NCI-H2107 (cell line): ENCODE data around the gene NTF3.

Experiments
- DNase-seq: peaks from one replicate; lab custom pipeline; 2025; lab: John Stamatoyannopoulos, UW

Gene NTF3

DNA sequence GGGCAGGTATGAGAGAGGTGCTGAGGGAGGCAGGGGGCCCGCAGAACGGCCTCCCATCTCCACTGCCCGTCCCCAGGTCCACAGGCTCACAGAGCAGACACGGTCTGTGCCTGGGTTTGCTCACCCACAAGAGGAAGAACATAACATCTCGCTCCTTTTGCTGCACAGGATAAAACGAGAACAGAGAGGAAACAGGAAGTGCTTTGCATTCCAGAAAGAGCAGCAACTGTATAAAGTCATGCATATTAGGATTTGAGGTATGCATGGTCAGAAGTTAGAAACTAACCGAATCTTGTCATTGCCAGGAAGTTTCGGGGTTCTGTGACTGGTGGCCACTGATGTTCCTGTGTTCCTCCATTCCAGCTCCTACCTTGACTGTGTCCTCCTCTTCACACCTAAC lies 25.0 kb downstream of the NTF3 start:
- DNase-seq, result no peak

DNA sequence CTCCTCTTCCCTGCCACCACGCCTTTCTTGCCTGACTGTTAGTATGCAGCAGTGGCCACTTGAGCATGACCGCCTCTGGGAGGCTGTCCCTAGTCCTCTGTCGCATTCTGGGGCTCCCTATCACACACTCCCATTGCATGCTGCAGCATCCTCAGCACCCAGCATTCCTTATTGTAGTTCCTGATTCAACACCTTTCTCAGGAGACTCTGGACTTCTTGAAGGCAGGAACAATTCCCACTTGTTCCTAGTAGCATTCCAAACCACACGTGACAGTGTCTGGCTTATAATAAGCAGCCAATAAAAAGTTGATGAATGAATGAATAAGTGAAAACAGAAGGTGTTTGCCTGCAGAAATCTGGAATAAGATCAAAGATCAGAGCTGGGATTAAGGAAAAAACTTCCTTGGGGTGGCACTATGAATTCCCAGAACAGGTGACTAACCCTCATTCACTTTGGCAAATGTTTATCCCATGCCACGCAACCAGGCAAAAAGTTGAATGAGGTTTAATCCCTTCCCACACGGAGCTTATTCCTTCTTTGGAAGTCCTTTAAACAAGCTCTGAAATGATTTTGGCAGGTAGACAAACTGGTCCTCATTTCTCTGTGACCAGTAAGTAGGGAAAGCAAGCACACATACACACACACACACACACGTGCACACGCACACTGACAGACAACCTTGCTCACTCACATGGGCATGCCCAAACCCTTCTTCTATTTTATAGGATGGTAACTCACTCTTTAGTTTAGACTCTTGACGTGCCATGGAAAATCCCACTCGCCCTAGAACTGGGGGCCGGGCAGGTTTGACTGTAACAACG lies 26.5 kb downstream of the NTF3 start:
- no peak for DNase-seq

DNA sequence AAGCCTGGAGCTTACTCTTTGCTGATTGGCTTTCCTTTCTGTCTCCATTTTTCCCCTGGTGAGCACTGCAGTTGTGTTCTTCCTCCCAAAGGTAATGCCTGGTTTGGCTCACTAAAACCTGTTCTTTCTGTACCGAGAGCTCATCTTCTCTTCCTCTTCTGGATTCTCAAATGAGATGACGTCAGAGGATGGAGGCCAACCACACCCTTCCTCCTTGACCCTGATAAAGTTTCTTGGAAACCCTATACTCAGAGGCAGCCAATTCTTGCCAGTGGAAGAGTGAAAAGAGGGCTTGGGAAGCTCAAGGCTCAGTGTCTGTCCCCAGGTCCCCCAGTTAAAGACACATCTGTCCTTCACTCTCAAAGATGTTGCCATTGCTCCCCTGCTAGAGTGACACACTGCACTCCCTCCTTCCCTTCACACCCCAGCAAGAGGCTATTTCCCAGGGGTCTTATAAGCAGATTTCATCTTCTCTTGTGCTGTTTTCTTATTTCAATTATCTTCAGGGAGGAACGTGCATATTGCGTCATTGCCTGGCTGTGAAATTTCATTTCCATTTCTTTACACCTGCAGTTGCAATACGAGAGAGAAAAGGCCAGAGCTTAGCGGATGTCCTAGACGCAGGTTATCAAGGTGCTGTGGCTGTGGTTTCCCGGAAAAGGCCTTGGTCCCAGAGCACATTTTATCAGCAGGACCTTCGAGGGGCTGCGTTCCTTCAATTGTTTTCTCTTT lies 27.3 kb downstream of the NTF3 start:
- no peak for DNase-seq

DNA sequence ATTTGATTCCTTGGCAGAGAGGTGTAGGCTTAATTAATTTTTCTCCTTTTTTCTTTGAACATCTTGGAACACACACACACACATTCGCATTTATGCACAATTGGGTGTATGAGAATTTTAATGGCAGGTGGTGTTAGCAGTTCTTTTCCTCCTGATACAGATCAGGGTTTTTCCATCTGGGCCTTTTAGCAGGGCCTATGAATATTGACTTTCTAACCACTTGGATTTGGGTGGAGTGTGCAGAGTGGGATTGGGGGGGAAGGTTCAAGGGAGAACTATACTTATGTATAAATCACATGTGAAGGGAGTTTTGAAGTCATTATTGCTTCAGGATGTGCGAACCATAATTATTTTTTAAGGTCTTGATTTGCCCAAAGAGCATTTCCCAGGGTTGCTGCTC lies 28.9 kb downstream of the NTF3 start:
- no peak for DNase-seq

DNA sequence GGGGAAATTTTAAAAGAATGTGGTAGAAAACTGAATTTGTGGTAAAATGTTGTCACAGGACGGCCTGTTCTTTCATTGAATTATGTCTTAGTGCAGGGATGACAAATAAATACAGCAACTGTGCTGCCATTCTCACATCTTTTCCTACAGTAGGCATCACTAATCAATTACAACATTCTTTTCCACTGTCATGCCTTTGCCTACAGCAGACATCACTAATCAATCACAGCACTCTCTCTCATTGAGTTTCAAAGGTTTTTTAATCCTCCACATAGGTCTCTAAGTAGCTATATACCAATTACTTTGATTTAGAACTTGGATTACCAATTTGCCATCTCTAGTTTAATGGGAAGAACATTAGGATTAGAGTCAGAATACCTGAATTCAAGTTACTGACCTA lies 30.1 kb downstream of the NTF3 start:
- no peak for DNase-seq

DNA sequence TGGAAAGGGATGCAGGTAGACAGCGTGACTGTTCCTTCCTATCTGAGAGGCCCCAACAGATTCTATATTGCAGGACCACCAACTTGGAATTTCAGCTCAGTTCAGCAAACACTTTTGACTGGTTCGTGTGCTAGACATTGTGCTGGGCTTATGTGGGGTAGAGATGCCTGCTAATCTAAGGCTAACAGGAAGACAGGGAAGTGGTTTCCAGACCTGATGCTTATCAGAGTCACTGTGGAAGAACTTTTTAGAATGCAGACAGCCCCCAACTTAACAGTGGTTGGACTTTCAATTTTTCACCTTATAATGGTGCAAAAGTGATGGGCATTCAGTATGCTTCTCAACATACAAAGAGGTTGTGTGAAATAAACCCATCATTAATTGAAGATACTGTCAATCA lies 32.2 kb downstream of the NTF3 start:
- DNase-seq, result no peak

DNA sequence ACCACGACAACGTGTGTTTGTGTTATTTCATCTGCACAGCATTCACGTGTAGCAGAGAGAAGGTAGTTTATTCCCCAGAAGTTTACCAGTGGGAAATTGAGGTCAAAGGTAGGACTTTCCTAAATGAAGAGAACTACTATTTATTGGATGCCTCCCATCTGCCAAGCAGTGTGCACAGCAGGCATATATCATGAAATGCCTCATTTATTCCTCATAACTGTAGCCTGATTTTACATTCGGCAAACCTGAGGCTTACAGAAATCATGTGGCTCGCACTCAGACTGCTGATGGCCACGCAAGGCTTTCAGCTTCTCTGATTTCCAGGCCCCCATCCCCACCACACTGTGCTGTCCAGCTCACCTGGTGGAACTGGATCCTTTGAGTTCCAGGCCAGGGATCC lies 33.5 kb downstream of the NTF3 start:
- DNase-seq, result no peak

DNA sequence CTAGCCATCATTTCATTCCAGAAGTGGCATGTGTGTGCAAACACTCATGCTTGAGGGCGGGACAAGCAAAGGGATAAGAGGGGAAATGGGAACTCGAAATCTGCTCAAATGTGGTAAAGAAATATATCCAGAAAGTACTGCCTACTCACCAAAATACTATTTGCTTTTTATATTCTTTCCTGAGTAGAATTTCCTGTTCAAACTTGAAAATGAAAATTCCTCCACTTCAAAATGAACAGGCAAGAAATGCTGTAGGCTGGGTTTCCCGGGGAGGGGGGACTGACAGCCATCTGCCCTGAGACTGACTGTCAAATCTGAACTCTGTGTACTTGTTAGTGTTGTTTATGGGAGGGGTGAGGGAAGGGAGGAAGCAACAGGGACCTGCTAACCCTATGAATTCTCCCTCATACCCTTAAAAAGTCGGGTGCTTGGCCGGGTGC lies 34.6 kb downstream of the NTF3 start:
- DNase-seq, result no peak

DNA sequence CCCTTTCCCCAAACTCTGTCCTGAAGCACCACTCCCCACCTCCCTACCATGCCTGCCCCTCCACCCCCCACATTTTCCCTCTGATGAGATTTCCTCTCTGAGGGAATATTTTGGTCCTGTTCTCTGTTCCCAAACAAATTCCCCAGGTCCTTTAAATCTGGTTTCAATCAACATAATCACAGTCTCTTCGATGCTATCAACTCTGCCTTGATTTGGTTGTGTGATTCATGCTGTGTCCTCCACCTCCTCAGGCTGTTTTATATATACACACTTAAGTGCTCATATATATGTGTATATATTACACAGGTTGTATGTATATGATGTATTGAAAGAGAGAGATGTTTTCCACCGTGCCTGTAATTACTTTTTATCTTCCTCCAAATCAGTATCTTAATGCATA lies 36.0 kb downstream of the NTF3 start:
- no peak for DNase-seq

DNA sequence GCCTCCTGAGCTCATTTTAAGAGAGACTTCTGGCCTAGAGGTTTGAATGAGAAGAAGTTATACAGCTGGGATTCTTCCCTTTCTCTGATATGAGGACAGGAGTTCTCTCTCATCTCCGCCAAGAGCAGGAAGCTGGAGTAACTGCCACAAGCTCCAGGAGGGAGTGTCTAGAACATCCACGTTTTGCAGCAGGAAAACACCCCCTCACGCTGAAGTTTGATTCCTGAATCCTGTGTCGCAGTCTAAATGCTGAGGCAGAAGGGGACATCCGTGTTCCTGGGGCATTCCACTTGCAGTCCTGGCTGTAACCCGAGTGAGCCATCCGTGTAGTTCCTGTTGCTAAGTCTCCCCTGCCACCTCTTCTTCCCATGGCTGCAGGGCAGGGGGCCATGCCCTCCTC lies 38.3 kb downstream of the NTF3 start:
- DNase-seq, result no peak

DNA sequence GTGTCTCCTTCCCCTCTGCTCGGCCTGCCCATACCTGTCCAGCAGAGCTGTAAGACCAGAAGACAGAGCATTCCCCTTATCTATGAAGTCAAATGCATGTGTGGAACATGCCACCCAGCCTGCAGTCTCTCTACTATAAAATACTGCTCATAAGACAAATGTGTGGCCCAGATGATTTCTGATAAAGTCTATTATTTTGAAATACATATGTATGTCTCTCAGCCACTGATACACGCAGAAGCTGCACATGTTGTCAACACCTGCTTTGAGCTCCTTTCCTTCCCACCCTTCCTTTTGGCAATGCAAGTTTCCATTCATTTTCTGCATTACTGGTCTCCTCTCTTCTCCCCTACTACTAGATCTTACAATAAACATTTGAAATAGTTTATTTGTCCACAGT lies 38.8 kb downstream of the NTF3 start:
- no peak for DNase-seq

DNA sequence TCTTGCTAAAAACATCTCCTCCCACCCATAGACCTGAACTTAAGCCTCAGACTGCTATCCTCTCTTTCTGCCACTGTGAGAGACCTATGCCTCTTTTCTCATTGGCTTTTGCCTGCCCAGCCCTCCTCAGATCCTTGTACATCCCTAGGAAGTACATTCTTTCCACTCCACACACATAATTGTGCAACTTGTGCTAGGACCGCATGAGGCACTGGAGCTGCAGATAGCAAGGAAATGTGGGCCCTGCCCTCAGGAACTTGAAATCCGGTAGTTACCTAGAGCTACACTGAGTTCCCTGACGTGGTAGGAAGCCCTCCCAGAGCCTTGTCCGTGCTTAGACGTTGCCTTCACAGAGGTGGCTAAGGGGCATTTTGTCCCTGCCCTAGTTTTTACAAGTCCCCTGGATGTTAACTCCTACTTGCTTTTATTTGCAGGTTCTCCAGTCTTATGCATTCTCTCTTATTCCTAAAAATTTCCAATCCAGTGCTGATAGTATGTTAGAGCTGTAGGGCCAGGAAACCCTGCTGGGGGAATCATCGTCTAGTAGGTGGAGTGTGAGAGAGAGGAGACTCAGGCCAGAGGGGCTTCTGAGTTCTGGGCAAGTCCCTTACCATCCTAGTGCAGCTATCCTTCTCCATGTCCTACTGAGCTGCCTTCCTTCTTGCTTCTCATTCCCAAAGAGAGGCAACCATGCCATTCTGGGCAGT lies 41.3 kb downstream of the NTF3 start:
- no peak for DNase-seq

DNA sequence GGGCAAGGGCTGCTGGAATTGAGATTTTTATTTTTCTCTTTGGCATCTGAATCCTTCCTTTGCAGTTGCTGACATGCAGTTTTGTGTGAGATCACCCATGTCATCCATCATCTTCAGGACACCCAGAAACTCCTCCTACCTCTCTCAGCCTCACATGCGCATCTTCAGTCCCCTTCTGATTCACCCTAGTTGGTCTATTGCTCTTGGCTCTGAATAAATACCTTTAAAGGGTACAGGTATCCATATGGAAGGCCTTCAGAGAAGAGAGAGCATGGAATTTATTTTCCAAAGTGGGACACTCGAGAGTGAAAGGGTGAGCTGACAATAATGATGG lies 41.8 kb downstream of the NTF3 start:
- no peak for DNase-seq

DNA sequence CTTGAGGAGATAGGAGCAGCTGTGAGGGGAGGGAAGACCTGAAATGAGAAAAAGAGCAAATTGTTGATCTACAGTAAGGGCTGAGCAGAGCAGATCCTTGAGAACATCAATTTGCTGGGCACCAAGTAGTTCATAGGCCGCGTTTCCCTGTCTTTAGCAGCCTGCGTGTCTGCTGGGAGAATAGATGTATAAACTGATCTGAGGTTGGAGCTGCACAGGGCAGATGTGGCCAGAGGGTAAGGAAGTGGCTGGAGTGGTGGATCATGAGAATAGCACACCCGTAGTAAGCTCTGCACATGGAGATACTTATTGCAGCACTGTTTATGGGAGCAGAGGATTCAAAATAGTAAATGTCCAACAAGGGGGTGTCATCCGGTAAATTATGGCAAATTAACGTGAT lies 44.4 kb downstream of the NTF3 start:
- DNase-seq, result no peak

DNA sequence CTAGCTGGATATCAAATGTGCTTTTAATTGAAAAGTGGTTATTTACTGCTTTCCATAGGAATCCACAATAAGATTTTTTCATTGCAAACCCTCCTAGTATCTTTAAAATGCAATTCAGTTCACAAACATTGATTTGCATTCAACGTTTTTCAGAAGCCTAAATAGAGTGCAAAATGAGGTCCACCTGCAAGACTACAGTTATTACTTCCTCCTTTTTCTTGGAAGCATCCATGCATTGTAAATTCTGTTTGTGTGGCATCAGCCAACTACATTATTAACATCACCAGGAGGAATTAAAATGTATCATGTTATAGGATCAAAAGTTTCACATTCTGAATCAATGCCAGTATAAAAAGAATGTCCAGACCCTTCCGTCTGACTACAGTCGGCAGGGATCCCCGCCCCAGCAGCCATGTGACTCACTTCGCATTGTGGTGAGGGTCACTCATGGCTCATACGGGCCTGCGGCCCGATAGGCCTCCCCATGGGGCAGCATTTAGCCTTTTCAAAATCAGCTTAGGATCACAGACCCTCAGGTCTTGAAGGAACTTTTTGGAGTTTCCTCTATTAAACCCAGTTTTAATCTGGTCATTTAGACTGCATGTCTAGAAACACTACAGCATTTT lies 46.3 kb downstream of the NTF3 start:
- no peak for DNase-seq

DNA sequence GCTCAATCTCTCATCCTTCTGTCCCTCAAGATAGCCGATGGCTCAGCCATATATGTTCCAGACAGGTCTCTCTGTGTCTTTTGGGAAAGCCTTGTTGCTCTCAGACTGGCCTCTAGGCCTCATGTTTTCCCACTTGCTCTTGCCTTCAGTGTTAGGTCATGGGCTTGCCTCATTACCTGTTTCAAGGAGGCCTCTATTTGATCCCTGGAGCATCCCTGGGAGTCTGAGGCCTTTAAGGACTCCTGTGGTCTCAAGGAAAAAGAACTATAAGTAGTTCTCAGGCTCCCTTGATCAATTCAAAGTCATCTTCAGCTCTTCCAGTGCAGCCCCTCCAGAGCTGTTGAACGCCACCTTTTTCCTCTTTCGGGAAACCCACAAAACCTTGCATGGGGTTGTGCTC lies 47.9 kb downstream of the NTF3 start:
- no peak for DNase-seq

DNA sequence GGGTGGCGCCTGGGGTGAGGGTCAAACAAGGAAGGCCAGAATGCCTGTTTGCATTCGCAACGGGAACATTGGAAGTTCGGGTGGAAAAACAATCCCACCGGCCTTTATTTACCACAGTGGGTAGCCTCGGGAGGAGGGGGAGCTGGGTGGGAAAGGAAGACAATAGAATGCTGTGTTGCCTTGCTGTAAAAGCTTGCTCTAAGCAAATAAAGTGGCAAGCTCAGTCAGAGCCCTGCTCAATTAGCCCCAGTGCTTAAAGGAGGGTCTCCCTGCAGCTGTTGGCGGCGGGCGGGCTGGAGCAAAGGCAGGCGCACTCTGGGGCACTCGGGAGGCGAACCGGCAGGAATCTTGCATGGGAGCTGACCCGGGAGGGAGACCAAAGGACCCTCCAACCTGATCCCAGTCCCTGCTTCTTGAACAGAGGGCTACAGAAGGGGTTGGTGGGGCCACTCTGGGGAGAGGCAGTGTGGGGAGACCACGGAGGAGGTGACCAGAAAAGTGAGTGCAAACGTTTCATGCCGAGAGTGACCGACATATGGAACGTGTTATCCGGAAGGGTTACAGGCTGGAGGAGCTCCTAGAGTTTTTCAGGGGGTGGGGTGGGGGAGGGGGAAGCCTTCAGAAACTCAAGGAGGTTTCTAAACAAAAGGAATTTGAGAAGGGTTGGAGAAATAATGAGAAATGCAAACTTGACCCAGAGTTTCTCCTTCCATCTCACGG lies 48.5 kb downstream of the NTF3 start:
- peak; percentile 53 for DNase-seq

DNA sequence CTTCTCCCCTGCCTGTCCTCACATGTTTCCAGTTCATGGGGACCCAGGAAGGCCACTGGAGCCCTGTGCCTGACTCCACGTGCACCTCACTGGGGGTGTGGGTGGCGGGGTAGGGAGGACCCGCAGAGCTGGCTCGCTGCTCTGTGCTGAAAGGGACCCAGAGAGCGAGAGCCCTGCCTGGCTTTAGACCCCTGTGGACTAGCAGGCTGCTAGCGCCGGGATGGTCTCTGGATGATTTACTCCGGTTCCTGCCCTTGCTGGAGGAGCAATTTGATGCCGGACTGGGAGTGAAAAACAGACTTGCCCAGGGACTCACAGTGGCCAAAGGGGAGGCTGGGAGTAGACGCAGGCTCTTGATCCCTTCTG lies 49.0 kb downstream of the NTF3 start:
- no peak for DNase-seq

DNA sequence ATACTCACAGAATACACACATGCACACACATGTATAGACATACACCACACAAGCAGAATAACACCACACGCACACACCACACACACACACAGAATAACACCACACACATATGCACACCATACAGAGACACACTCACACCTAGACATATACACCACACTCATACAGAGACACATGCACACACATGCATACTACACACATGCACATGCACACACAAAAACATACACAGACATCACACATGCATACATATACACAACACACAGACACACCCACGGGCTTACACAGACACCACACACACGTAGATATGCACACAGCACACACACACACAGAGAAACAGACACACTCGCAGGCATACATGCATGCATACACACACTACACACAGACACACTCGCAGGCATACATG lies 49.7 kb downstream of the NTF3 start:
- DNase-seq, result no peak

DNA sequence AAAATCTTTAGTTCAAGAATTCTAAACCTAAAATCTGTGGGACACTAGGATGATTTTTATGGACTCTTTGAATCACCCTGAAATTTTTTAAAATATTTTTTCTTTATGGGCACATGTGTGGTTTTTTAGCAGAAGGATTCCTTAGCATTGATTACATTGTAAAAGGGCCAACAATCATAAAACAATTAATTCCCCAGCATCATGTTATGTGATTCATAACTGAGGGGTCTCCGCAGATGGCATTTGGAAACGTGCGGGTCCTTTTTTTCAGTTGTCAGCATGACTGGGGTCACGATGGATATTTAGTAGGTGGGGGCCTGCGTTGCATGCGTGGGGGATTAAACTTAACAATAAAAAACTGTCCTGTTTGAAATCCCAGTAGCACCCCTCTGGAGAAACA lies 52.5 kb downstream of the NTF3 start:
- no peak for DNase-seq

DNA sequence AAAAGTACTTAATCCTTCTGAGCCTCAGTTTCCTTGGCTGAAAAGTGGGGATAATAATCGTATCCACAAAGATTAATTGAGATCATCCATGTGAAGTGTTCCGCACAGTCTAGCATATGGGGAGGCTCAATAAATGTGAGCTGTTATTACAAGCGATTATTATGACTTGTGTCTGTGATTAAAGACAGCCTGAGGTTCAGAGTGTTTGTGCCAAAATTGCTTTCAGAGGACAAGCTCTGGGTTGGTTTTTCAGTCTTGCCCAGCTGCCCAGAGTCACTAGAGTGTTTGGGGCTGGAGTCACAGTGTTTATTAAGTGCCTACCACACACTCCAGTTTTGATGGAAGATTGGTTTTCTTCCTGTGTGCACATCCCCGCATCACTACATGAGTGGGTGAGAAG lies 53.5 kb downstream of the NTF3 start:
- no peak for DNase-seq

DNA sequence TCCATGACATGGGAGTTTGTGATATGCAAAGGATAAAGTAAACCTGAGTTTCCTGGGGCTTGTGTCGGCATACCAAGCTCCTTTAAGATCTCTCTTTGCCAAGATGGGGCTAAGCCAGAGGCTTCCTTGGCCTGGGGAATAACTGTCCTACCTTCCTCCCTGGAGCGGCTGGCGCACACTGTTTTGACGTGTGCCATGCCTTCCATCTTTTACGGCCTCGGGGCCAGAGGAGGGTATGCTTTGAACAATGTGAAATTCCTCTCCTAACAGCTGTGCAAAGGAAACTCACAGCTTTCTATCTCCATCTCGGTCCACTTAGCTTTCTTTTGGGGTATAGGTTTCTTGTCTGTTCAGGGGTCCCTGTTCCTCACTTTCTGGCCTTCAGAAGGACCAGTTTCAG lies 55.2 kb downstream of the NTF3 start:
- no peak for DNase-seq
